ENCODE data around the gene SPG7. TPM values are rescaled to one million over a fixed set of nuclear protein-coding genes. Genes with fewer than 3 reads are reported as not detected.

The SPG7 gene
- total and polyA plus RNA-seq, 4 donors = 34.5 to 102 (median 49.5) TPM

- Histone ChIP-seq H3K4me3 (ENCODE audit: low read depth in 1 of 3, low read length in 3 of 3) (no peak overlapping the region), H3K9ac (ENCODE audit: low read depth in 1 of 2, low read length in 2 of 2) (no peak overlapping the region), H3K27ac (ENCODE audit: low read depth in 1 of 2, low read length in 2 of 2) (no peak overlapping the region), H3K4me1 (ENCODE audit: control insufficient read depth in 4 of 4, insufficient read depth in 4 of 4, low read length in 3 of 4) (peaks cover 0 to 24% (median 15%) of the 10 kb centered on the region in 4 donors), H3K36me3 (ENCODE audit: control insufficient read depth in 4 of 4, insufficient read depth in 3 of 4, low read depth in 1 of 4, low read length in 3 of 4) (peaks cover 7 to 49% (median 19%) of the 10 kb centered on the region in 4 donors), H3K9me3 (ENCODE audit: control insufficient read depth in 4 of 4, low read length in 3 of 4) (no peaks in the 10 kb centered on the region), H3K27me3 (ENCODE audit: control insufficient read depth in 4 of 4, insufficient read depth in 4 of 4, low read length in 3 of 4) (no peaks in the 10 kb centered on the region)
- no peak for DNase-seq (ENCODE audit: low spot score)
- TF ChIP-seq JUND (IDR thresholded peaks at IDR 0.05) (no peak), FOXA1 (IDR thresholded peaks at IDR 0.05) (no peak), RXRA (IDR thresholded peaks at IDR 0.05) (no peak), REST (IDR thresholded peaks at IDR 0.05) (no peak), ATF3 (IDR thresholded peaks at IDR 0.05) (no peak), NR2F2 (IDR thresholded peaks at IDR 0.05) (no peak), HNF4A (conservative IDR thresholded peaks at IDR 0.05) (no peak), TAF1 (conservative IDR thresholded peaks at IDR 0.05) (no peak), EGR1 (IDR thresholded peaks at IDR 0.05; ENCODE audit: low read depth in 2 of 2) (no peak), RAD21 (IDR thresholded peaks at IDR 0.05) (no peak)
- WGBS = 97% methylated on average over 20 of the region's 20 CpGs
Observed at GRCh38 chr16:89547860-89548259, 39.7 kb downstream of the SPG7 start.

GRCh38 chr16:89548344-89549006 is 40.3 kb downstream of the SPG7 start:
- no peak overlapping the region for H3K27ac ChIP-seq (ENCODE audit: low read depth in 1 of 2, low read length in 2 of 2)
- DNase-seq (ENCODE audit: low spot score) = no peak
- no peak overlapping the region for H3K4me3 ChIP-seq (ENCODE audit: low read depth in 1 of 3, low read length in 3 of 3)
- H3K9ac ChIP-seq (ENCODE audit: low read depth in 1 of 2, low read length in 2 of 2) = no peak overlapping the region
- no peaks in the 10 kb centered on the region for H3K9me3 ChIP-seq (ENCODE audit: control insufficient read depth in 4 of 4, low read length in 3 of 4)
- peaks cover 0 to 24% (median 15%) of the 10 kb centered on the region in 4 donors for H3K4me1 ChIP-seq (ENCODE audit: control insufficient read depth in 4 of 4, insufficient read depth in 4 of 4, low read length in 3 of 4)
- peaks cover 8 to 51% (median 21%) of the 10 kb centered on the region in 4 donors for H3K36me3 ChIP-seq (ENCODE audit: control insufficient read depth in 4 of 4, insufficient read depth in 3 of 4, low read depth in 1 of 4, low read length in 3 of 4)
- 94% methylated on average over 28 of the region's 28 CpGs for WGBS
- H3K27me3 ChIP-seq (ENCODE audit: control insufficient read depth in 4 of 4, insufficient read depth in 4 of 4, low read length in 3 of 4) = no peaks in the 10 kb centered on the region
- no peak for TF ChIP-seq GABPA (IDR thresholded peaks at IDR 0.05 in 1 of 2, conservative IDR thresholded peaks at IDR 0.05 in 1 of 2)
- TF ChIP-seq ATF3 (IDR thresholded peaks at IDR 0.05) = no peak
- TF ChIP-seq REST (IDR thresholded peaks at IDR 0.05) = no peak
- no peak for TF ChIP-seq JUND (IDR thresholded peaks at IDR 0.05)
- TF ChIP-seq FOXA2 (IDR thresholded peaks at IDR 0.05) = no peak
